Keratinocyte (primary cell): ENCODE data around the gene CNTF. TPM values are rescaled to one million over a fixed set of nuclear protein-coding genes. Genes with fewer than 3 reads are reported as not detected.

ENCODE experiments used
- DNase-seq: peaks from one replicate; pipeline ENCODE4 v3.0.0-alpha.2; 2011; ENCODE audit warnings: low read depth, missing footprints, low spot score
- FAIRE-seq: peaks from 2 replicates; lab custom pipeline; 2011; peaks lifted over from hg19 to GRCh38; lab: Jason Lieb, UNC
- H2AFZ ChIP-seq: 2 replicates; pipeline ENCODE4 v1.6.0; 2012; ENCODE audit warnings: low read length, control low read depth, inconsistent platforms; ENCODE audit not compliant: control insufficient read depth
- H3K27ac ChIP-seq: 2 replicates; pipeline ENCODE4 v1.5.1; 2011; ENCODE audit warnings: low read length; ENCODE audit not compliant: control insufficient read depth, insufficient read depth
- H3K27me3 ChIP-seq: 3 replicates; pipeline ENCODE4 v1.6.0; 2011; ENCODE audit warnings: low read length; ENCODE audit not compliant: control insufficient read depth, insufficient read depth; ENCODE audit errors: extremely low read depth
- H3K36me3 ChIP-seq, 2 experiments: 2 replicates in 1 of 2; 3 replicates in 1 of 2; pipeline ENCODE4 v1.5.1; 2011; ENCODE audit warnings: low read length in 2 of 2, mild to moderate bottlenecking in 1 of 2; ENCODE audit not compliant: control insufficient read depth in 2 of 2, insufficient read depth in 2 of 2; ENCODE audit errors: extremely low read depth in 1 of 2
- H3K4me1 ChIP-seq: 3 replicates; pipeline ENCODE4 v1.5.1; 2011; ENCODE audit warnings: low read length; ENCODE audit not compliant: control insufficient read depth, insufficient read depth; ENCODE audit errors: extremely low read depth
- H3K4me2 ChIP-seq: 3 replicates; pipeline ENCODE4 v1.6.0; 2011; ENCODE audit warnings: low read depth, low read length; ENCODE audit not compliant: control insufficient read depth, insufficient read depth; ENCODE audit errors: extremely low read depth
- H3K4me3 ChIP-seq, 3 experiments: fragments of 200-600 bp in 1 of 3; sonication (generic) in 1 of 3; 2 replicates in 2 of 3; 3 replicates in 1 of 3; pipeline ENCODE4 v1.5.1; 2011 to 2016; ENCODE audit warnings: low read length in 3 of 3, mild to moderate bottlenecking in 3 of 3, control low read depth in 2 of 3, inconsistent platforms in 1 of 3, low read depth in 1 of 3, mixed read lengths in 1 of 3, mixed run types in 1 of 3, moderate library complexity in 1 of 3; ENCODE audit not compliant: control insufficient read depth in 2 of 3, insufficient read depth in 2 of 3; ENCODE audit errors: extremely low read depth in 1 of 3
- H3K79me2 ChIP-seq: 2 replicates; pipeline ENCODE4 v1.6.0; 2012; ENCODE audit warnings: low read length; ENCODE audit not compliant: control insufficient read depth, insufficient read depth
- H3K9ac ChIP-seq: 3 replicates; pipeline ENCODE4 v1.6.0; 2011; ENCODE audit warnings: low read length; ENCODE audit not compliant: control insufficient read depth, insufficient read depth; ENCODE audit errors: extremely low read depth
- H3K9me1 ChIP-seq: 3 replicates; pipeline ENCODE4 v1.6.0; 2011; ENCODE audit warnings: low read length; ENCODE audit not compliant: control insufficient read depth, insufficient read depth; ENCODE audit errors: extremely low read depth
- H3K9me3 ChIP-seq: 2 replicates; pipeline ENCODE4 v1.5.1; 2012; ENCODE audit warnings: low read depth, low read length; ENCODE audit not compliant: control insufficient read depth
- H4K20me1 ChIP-seq: 3 replicates; pipeline ENCODE4 v1.6.0; 2011; ENCODE audit warnings: low read length; ENCODE audit not compliant: control insufficient read depth, insufficient read depth; ENCODE audit errors: extremely low read depth
- CTCF ChIP-seq, 3 experiments: IDR thresholded peaks in 1 of 3; conservative IDR thresholded peaks in 1 of 3; optimal IDR thresholded peaks in 1 of 3; 2 replicates in 2 of 3; 3 replicates in 1 of 3; pipeline versions ENCODE3 to v1.5.1; 2011; ENCODE audit warnings: low read length in 3 of 3, mild to moderate bottlenecking in 3 of 3, moderate library complexity in 2 of 3, control low read depth in 1 of 3, inconsistent platforms in 1 of 3; ENCODE audit not compliant: insufficient read depth in 2 of 3; ENCODE audit errors: extremely low read depth in 1 of 3
- EZH2 ChIP-seq: IDR thresholded peaks from one replicate; pipeline ENCODE4 v1.6.1; 2012; ENCODE audit warnings: inconsistent platforms, mild to moderate bottlenecking, low read length, moderate library complexity
- dilution Hi-C: fragments of 300-500 bp; cut with MboI; formaldehyde crosslinking; loops from one replicate; pipeline ENCODE4 v1.7.0; 2020; ENCODE audit warnings: low sequenced_read_pairs; ENCODE audit not compliant: extremely low pct_ligation_motif_present
- polyA plus RNA-seq, 5 experiments: library from polyadenylated mRNA; depleted of rRNA in 3 of 5; stranded (reverse) in 3 of 5; stranded (forward) in 1 of 5; unstranded in 1 of 5; fragments of >200 nt; gene quantifications; 1 replicate in 1 of 5; 2 replicates in 3 of 5; 3 replicates in 1 of 5; pipeline versions ENCODE4 v1.2.1 to v1.2.3, GENCODE V29; 2011 to 2012; ENCODE audit warnings: missing spikeins in 2 of 5, low read depth in 1 of 5, low replicate concordance in 1 of 5

Gene CNTF
- polyA plus RNA-seq, 1 donor (not counting 4 experiments of a cell fraction or from before 2014, with no cell fraction given): 1.9 TPM

GRCh38 chr11:58639103-58639502 lies 16.6 kb downstream of the CNTF start:
- dilution Hi-C loops: no loop called here
- TF ChIP-seq EZH2 (no peak), CTCF (optimal IDR thresholded peaks at IDR 0.05 in 1 of 3, IDR thresholded peaks at IDR 0.05 in 1 of 3, conservative IDR thresholded peaks at IDR 0.05 in 1 of 3; ENCODE audit: extremely low read depth in 1 of 3, insufficient read depth in 2 of 3, low read length in 3 of 3) (no peak)
- no peaks in the 10 kb centered on the region for H3K27me3 ChIP-seq

GRCh38 chr11:58639669-58640068 lies 17.2 kb downstream of the CNTF start:
- Histone ChIP-seq H3K9me3 (no peaks in the 10 kb centered on the region), H4K20me1 (no peaks in the 10 kb centered on the region), H3K9ac (no peak overlapping the region), H3K4me2 (no peak overlapping the region), H3K9me1 (no peaks in the 10 kb centered on the region), H3K79me2 (no peaks in the 10 kb centered on the region), H3K36me3 (no peaks in the 10 kb centered on the region), H3K4me1 (no peaks in the 10 kb centered on the region), H3K27ac (no peak overlapping the region), H2AFZ (no peak overlapping the region), H3K27me3 (no peaks in the 10 kb centered on the region), H3K4me3 (no peak overlapping the region)
- DNase-seq (no peak), FAIRE-seq (no peak)
- TF ChIP-seq CTCF (optimal IDR thresholded peaks at IDR 0.05 in 1 of 3, IDR thresholded peaks at IDR 0.05 in 1 of 3, conservative IDR thresholded peaks at IDR 0.05 in 1 of 3; ENCODE audit: extremely low read depth in 1 of 3, insufficient read depth in 2 of 3, low read length in 3 of 3): no peak
- TF ChIP-seq EZH2: no peak
- dilution Hi-C loops: no loop called here

More at GRCh38 chr11:58639103-58639502, 16.6 kb downstream of the CNTF start:
- no peak overlapping the region for H3K27ac ChIP-seq
- no peaks in the 10 kb centered on the region for H3K9me3 ChIP-seq
- H3K9me1 ChIP-seq: no peaks in the 10 kb centered on the region
- no peaks in the 10 kb centered on the region for H4K20me1 ChIP-seq
- no peaks in the 10 kb centered on the region for H3K4me1 ChIP-seq
- no peak overlapping the region for H3K9ac ChIP-seq
- no peak overlapping the region for H3K4me3 ChIP-seq
- H3K4me2 ChIP-seq: no peak overlapping the region
- DNase-seq (no peak), FAIRE-seq (no peak)
- no peaks in the 10 kb centered on the region for H3K36me3 ChIP-seq
- H3K79me2 ChIP-seq: no peaks in the 10 kb centered on the region
- H2AFZ ChIP-seq: no peak overlapping the region
